ENCODE data around the gene COL25A1.

Gene COL25A1

DNA sequence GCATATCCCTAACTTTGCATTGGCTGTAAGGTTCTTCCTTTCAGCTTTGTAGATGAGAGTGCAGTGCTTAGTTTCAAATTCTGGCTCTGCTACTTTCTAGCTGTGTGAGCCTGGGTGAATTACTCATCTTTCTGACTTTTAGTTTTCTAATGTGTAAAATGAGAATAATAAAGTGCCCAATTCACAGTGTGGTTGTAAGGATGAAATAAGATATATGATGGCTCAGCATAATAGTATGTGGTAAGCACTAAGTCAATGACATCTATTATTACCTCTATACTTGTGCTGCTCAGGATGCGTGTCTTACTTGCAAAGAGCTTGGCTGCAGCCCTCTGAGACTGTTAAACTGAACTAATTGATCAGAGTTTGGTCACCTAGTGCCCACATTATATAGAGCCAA, 509.0 kb downstream of the COL25A1 start:
- no peak for DNase-seq

- DNase-seq = no peak
Observed at GRCh38 chr4:108788731-108789130, 513.7 kb downstream of the COL25A1 start.

GRCh38 chr4:108787724-108788123, 514.7 kb downstream of the COL25A1 start:
- no peak for DNase-seq

GRCh38 chr4:108787106-108787505, 515.4 kb downstream of the COL25A1 start:
- no peak for DNase-seq

GRCh38 chr4:108786351-108786750, 516.1 kb downstream of the COL25A1 start:
- no peak for DNase-seq

- DNase-seq = no peak
Observed at GRCh38 chr4:108783665-108784463, 518.6 kb downstream of the COL25A1 start.

- DNase-seq = no peak
Observed at GRCh38 chr4:108779958-108780357, 522.5 kb downstream of the COL25A1 start.

DNA sequence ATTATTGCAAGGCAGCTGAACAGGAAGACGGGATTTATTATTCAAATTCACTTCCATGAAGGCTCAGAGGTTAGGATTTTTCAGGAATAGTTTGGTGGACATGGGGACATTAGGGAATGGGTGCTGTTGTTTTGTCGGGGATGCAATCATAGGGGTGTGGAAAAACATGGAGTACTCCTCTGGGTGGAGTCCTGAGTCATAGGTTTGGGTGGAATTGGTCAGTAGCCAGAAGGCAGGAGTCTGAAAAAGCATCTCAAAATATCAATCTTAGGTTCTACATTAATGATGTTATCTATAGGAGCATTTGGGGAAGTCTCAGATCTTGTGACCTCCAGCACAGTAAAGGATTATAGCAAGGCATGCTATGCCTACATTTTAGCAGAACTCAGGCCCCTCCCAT, 525.1 kb downstream of the COL25A1 start:
- no peak for DNase-seq

DNA sequence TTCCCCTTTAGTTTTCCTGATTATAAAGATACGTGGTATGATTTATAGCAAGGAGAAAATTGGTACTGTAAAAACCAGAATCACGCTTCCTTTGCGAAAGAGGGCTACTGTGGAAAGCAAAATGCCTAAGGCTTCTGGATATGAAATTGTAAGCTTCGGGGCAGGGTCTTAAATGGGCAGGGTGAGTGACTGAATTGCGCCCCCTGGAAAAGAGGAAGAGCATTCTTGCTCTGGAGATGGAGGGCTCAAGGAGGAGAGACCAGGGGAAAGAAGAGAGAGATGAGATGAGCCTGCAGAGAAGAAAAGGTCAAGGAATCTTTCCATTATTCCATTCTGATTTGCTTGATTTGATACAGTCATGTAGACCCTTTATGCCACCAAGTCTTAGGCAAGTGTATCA, 526.5 kb downstream of the COL25A1 start:
- no peak for DNase-seq

DNA sequence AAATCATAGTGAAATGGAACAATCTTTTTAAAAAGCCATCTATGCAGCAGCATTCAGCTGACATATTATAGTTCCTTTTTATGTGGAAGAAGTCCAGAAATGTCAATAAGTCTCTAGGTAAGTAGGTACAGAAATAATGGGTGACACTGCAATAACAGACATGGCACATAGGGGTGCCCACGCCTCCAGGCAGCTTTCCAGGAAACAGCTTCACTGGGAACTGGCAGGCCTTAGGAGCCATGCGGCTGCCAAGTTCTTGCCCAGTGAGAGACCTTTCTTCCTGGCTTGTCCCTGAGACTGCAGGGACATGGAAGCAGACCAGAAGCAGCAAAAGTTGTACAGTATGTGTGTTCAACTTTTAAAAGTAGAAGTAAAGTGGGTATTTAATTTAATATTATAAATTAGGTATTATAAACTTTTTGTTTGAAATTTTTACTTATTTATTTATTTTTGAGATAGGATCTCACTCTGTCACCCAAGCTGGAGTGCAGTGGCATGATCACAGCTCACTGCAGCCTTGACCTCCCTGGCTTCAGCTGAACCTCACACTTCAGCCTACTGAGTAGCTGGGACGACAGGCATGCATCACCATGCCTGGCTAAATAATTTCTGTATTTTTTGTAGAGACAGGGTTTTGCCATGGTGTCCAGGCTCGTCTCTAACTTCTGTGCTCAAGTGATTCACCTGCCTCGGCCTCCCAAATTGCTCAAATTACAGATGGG, 527.5 kb downstream of the COL25A1 start:
- DNase-seq = no peak

- DNase-seq = no peak
Observed at GRCh38 chr4:108772402-108772801, 530.1 kb downstream of the COL25A1 start.

DNA sequence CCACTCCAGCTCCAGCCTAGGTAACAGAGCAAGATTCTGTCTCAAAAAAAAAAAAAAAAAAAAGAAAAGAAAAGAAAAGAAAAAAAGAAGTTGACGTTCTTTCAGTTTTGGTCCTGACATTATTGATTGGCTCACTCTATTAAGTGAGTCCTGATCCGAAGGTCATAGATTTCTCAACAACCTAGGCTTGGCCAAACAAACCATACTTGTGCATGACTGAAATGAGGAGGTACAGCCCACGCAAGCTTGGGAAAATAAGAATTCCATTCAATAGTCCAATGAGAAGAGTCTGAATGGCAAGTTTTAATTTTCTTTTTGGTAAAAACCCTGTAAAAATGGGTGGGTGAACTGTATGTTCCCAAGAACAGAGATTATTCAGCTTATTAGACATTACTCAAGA, 536.4 kb downstream of the COL25A1 start:
- no peak for DNase-seq

- DNase-seq = no peak
Observed at GRCh38 chr4:108763986-108764385, 538.5 kb downstream of the COL25A1 start.

DNA sequence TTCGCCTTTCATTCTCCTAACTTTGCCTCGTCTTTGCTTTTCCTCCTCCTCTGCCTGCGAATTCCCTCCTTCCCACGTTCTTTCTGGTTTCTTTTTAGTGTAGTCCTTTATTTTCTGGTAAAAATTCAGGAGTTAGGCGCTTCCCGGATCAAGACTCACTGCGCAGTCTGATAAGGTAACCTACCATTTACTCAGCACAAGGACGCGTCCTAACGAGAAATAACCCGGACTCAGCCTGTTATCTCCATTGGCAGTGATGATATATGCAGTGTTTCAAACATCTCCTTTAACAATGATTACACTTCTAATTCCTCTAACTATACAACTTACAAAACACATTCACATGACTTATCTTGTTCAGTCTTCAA, 539.2 kb downstream of the COL25A1 start:
- no peak for DNase-seq

DNA sequence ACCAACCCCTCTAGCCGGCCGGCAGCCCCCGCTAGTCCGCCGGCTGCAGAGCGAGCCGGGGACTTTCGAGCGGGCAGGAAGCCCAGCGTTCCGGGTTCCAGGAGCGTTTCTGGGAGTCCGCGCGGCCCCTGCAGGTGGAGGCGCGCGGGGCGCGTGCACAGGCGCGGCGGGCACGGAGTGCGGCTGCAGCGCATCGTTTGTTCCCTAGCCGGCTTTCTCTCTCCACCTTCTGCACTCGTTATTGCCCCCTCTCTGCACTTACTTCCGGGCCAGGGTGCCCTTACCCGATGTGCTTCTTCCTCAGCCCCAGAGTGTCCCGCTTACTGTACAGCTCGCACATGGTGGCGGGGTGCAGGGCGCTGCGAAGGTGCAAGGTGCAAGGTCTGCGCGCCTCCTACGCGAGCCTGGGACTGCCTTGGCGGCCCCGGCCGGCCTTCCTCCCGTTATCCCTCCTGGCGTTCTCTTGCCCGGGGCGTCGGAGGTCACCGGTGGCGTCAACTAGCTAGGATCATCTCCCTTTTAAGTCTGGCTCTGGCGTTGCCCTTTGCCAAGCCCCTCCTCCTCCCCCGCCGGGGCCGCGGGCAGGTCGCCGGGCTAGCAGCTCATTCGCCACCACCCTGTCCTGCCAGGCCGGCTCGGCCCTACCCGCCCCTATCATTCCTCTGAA, 539.8 kb downstream of the COL25A1 start, which contains the start of gene ETNPPL:
Gene ETNPPL, minus strand, starts transcription at position 495 of the 667 bp plus-strand sequence. Its CDS starts 155 bp downstream, at position 340.
- peak; percentile 6 for DNase-seq
